ENCODE data around the gene UPK3A. TPM values are rescaled to one million over a fixed set of nuclear protein-coding genes. Genes with fewer than 3 reads are reported as not detected.
"Not testable (repeated sequence)": the region's sequence is repeated elsewhere in the genome, so short reads cannot be mapped to it uniquely, and the experiment has no call there.

UPK3A gene
- total RNA-seq, 1 donor from 2014 or later: not detected

DNA sequence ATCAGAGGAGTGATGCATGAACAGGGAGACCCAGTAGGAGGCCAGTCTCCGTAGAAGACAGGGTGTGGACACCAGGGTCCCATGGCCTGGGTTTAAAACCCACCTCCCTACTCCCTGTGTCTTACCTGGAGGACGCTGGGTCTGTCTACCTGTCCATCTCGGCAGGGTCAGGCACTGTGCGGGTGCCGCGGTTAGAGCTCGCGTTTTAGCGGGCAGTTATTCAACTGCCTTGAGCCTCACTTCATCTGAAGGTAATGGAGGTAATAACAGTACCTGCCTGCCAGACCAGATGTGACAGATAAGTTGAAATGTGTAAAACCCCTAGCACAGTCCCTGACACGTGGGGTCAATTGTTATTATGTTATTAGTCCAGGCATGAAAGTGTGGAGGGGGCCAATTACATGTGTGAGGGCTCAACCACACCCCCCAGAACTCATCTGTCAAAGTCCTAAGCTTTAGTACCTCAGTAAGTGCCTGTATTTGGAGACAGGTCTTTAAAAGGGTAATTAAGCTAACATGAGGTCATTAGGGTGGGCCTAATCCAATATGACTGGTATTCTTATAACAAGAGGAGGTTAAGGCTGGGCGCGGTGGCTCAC is 8.1 kb upstream of the UPK3A start:
- Histone ChIP-seq H3K36me3 (no peaks in the 10 kb centered on the region), H3K27ac (no peak overlapping the region), H3K27me3 (no peaks in the 10 kb centered on the region), H3K4me3 (no peak overlapping the region), H3K9me3 (no peaks in the 10 kb centered on the region), H3K4me1 (peaks cover 4 to 26% of the 10 kb centered on the region in 2 donors)
- DNase-seq (ENCODE audit: low spot score in 2 of 2): no peak
- intact Hi-C loops (cut with DNase I): loop anchor here (10.0 kb wide), 1 partner anchor 58 kb away; no protein-coding TSS in a partner anchor
- TF ChIP-seq, protein P1, sequence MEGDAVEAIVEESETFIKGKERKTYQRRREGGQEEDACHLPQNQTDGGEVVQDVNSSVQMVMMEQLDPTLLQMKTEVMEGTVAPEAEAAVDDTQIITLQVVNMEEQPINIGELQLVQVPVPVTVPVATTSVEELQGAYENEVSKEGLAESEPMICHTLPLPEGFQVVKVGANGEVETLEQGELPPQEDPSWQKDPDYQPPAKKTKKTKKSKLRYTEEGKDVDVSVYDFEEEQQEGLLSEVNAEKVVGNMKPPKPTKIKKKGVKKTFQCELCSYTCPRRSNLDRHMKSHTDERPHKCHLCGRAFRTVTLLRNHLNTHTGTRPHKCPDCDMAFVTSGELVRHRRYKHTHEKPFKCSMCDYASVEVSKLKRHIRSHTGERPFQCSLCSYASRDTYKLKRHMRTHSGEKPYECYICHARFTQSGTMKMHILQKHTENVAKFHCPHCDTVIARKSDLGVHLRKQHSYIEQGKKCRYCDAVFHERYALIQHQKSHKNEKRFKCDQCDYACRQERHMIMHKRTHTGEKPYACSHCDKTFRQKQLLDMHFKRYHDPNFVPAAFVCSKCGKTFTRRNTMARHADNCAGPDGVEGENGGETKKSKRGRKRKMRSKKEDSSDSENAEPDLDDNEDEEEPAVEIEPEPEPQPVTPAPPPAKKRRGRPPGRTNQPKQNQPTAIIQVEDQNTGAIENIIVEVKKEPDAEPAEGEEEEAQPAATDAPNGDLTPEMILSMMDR (IDR thresholded peaks at IDR 0.05): no peak

DNA sequence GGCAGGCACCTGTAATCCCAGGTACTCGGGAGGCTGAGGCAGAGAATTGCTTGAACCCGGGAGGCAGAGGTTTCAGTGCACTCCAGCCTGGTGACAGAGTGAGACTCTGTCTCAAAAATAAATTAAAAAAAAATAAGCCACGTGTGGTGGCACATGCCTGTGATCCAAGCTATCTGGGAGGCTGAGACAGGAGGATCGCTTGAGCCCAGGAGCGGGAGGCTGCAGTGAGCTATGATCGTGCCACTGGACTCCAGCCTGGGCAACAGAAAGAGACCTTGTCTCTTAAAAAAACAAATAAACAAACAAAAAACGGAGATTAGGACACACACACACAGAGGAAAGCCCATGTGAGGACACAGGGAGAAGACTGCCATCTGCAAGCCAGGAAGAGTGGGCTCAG is 7.0 kb upstream of the UPK3A start:
- DNase-seq (ENCODE audit: low spot score in 2 of 2); H3K27me3 ChIP-seq; H3K4me3 ChIP-seq; H3K27ac ChIP-seq; H3K36me3 ChIP-seq; H3K9me3 ChIP-seq: not testable (repeated sequence)
- intact Hi-C loops (cut with DNase I): loop anchor here (10.0 kb wide), 1 partner anchor 57 kb away; no protein-coding TSS in a partner anchor
- peaks cover 0 to 15% of the 10 kb centered on the region in 2 donors for H3K4me1 ChIP-seq

DNA sequence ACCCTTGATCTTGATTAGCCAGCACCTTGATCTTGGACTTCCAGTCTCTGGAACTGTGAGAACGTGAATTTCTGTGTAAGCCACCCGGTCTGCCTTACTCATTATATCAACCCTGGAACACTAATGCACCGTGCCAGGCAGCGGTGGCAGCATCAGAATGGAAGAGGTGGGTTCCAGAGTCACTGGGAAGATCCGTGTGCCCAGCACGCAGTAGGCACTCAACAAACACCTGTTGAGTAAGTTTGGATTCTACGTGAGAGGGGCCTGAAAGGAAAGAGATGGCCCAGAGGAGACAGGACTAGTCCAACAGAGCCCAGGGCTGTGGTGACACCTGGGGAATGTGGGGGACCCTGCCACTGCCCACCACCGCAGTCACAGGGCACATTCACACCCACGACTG is 6.6 kb upstream of the UPK3A start:
- Histone ChIP-seq H3K27me3 (no peaks in the 10 kb centered on the region), H3K36me3 (no peaks in the 10 kb centered on the region), H3K27ac (no peak overlapping the region), H3K4me3 (no peak overlapping the region), H3K4me1 (peaks cover 0 to 15% of the 10 kb centered on the region in 2 donors), H3K9me3 (no peaks in the 10 kb centered on the region)
- TF ChIP-seq, protein P1 (IDR thresholded peaks at IDR 0.05): no peak
- DNase-seq (ENCODE audit: low spot score in 2 of 2): no peak
- intact Hi-C loops (cut with DNase I): loop anchor here (10.0 kb wide), 1 partner anchor 57 kb away; no protein-coding TSS in a partner anchor

DNA sequence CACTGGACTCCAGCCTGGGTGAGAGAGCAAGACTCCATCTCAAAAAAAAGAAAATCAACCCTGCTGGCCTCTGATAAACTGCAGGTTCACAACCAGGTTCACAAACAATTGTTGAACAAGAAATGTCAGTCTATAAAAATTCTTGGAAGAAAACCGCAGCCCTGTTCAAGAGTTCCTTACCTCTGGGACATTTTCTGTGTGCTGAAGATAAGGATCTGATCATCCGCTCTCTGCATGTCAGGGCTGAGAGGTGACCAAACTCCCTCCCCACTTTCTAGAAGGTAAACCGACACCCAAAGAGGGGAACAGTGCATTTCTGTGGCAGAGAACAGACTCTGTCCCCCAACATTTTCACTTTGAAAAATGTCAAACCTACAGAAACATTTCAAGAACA is 4.2 kb upstream of the UPK3A start:
- Histone ChIP-seq H3K4me3 (no peak overlapping the region), H3K27ac (peak overlapping the region; percentile 48 to 66), H3K9me3 (no peaks in the 10 kb centered on the region), H3K4me1 (peaks cover 7 to 24% of the 10 kb centered on the region in 2 donors), H3K36me3 (no peaks in the 10 kb centered on the region), H3K27me3 (no peaks in the 10 kb centered on the region)
- DNase-seq (ENCODE audit: low spot score in 2 of 2): no peak
- TF ChIP-seq, protein P1 (IDR thresholded peaks at IDR 0.05): no peak
- intact Hi-C loops (cut with DNase I): loop anchor here (1.0 kb wide), 1 partner anchor 29 kb away; the partner anchor contains the start of gene FAM118A

DNA sequence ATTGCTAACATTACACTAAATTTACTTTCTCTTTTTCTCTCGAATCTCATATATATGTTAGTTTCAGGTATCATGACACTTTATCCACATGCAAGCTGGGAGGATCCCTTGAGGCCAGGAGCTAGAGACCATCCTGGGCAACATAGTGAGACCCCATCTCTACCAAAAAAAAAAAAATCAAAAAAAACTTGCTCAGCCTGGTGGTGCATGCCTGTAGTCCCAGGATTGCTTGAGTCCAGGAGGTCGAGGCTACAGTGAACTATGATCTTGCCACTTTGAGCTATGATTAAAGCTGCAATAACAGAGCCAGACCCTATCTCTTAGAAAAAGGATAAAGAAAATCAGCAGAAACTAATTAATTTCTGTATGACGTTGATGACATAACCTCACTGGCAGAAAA is 3.7 kb upstream of the UPK3A start:
- Histone ChIP-seq H3K4me1 (peaks cover 7 to 24% of the 10 kb centered on the region in 2 donors), H3K36me3 (no peaks in the 10 kb centered on the region), H3K27me3 (no peaks in the 10 kb centered on the region), H3K27ac (no peak overlapping the region), H3K9me3 (no peaks in the 10 kb centered on the region), H3K4me3 (no peak overlapping the region)
- TF ChIP-seq, protein P1 (IDR thresholded peaks at IDR 0.05): no peak
- DNase-seq (ENCODE audit: low spot score in 2 of 2): no peak
- intact Hi-C loops (cut with DNase I): no loop called here

DNA sequence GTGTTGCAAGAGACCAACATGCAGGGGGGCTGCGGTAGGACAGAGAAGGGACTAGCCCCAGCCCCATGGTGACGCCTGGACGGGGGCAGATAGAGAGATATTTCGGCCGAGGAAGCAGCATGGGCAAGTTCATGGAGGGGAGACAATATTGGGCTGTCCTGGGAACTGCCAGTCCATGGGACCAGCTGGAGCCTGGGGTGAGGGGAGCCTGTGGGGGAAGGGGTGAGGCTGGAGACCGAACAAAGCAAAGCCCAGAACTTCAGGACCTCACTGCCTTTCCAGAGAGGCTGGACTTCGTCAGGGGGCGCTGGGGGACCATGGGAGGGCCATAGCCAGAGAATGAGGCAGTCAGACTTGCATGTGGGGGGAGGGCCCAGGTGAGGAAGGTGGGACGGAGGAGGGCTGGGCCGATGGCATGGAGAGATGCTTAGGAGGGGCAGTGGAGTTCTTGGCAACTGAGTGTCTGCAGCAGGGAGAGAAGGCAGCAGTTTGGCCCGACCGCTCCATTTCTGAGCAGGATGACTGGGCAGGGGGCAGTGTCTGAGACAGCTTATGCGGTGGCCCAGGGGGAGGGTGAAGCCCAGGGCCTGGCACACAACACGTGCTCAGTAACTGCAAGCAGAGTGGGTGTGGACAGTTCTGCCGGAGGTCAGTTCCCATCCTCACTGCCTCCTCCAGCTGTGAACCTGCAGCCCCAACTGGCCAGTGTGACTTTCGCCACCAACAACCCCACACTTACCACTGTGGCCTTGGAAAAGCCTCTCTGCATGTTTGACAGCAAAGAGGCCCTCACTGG is 712 bp downstream of the UPK3A start:
- TF ChIP-seq, protein P1 (IDR thresholded peaks at IDR 0.05): peak in 1 of 3 experiments; percentile 18
- peak overlapping the region; percentile 47 to 57 for H3K4me3 ChIP-seq
- no peak overlapping the region for H3K27ac ChIP-seq
- no peaks in the 10 kb centered on the region for H3K36me3 ChIP-seq
- no peak for DNase-seq (ENCODE audit: low spot score in 2 of 2)
- no peaks in the 10 kb centered on the region for H3K9me3 ChIP-seq
- intact Hi-C loops (cut with DNase I): no loop called here
- H3K4me1 ChIP-seq: peaks cover 7 to 9% of the 10 kb centered on the region in 2 donors
- no peaks in the 10 kb centered on the region for H3K27me3 ChIP-seq
